T-helper 9 cell (primary cell): ENCODE results near the gene SYNJ2.

Experiments used
- DNase-seq: peaks from one replicate; pipeline ENCODE4 v3.0.0-alpha.2; 2020

Gene SYNJ2

GRCh38 chr6:157982563-157983405 is 1.1 kb downstream of the SYNJ2 start:
- no peak for DNase-seq

- DNase-seq, result no peak
Observed at GRCh38 chr6:157983406-157984119, 1.9 kb downstream of the SYNJ2 start.

GRCh38 chr6:157984128-157984527 is 2.5 kb downstream of the SYNJ2 start:
- DNase-seq, result no peak

- DNase-seq, result no peak
Observed at GRCh38 chr6:157984686-157985225, 3.1 kb downstream of the SYNJ2 start.

- DNase-seq, result no peak
Observed at GRCh38 chr6:157985378-157986155, 3.9 kb downstream of the SYNJ2 start.

- DNase-seq, result no peak
Observed at GRCh38 chr6:157987788-157988699, 6.4 kb downstream of the SYNJ2 start.

- no peak for DNase-seq
Observed at GRCh38 chr6:157988700-157989063, 7.0 kb downstream of the SYNJ2 start.

GRCh38 chr6:157989541-157990289 is 8.1 kb downstream of the SYNJ2 start:
- no peak for DNase-seq

- DNase-seq, result no peak
Observed at GRCh38 chr6:157990321-157991066, 8.8 kb downstream of the SYNJ2 start.

GRCh38 chr6:157991067-157991432 is 9.4 kb downstream of the SYNJ2 start:
- no peak for DNase-seq

- no peak for DNase-seq
Observed at GRCh38 chr6:157993076-157993475, 11.4 kb downstream of the SYNJ2 start.

GRCh38 chr6:157994125-157994795 is 12.6 kb downstream of the SYNJ2 start:
- no peak for DNase-seq

GRCh38 chr6:157995458-157995857 is 13.8 kb downstream of the SYNJ2 start:
- no peak for DNase-seq

GRCh38 chr6:157996201-157996712 is 14.6 kb downstream of the SYNJ2 start:
- no peak for DNase-seq

- DNase-seq, result no peak
Observed at GRCh38 chr6:157996918-157997702, 15.4 kb downstream of the SYNJ2 start.

- DNase-seq, result no peak
Observed at GRCh38 chr6:157997893-157998608, 16.4 kb downstream of the SYNJ2 start.

- no peak for DNase-seq
Observed at GRCh38 chr6:157998707-157999167, 17.1 kb downstream of the SYNJ2 start.
